OCI-M2 (cell line): ENCODE results near the gene VEZT.
"Not testable (repeated sequence)": the region's sequence is repeated elsewhere in the genome, so short reads cannot be mapped to it uniquely, and the experiment has no call there.

Source experiments
- DNase-seq: peaks from one replicate; lab custom pipeline; 2025; ENCODE audit not compliant: unreplicated experiment; lab: John Stamatoyannopoulos, UW

The VEZT gene

DNA sequence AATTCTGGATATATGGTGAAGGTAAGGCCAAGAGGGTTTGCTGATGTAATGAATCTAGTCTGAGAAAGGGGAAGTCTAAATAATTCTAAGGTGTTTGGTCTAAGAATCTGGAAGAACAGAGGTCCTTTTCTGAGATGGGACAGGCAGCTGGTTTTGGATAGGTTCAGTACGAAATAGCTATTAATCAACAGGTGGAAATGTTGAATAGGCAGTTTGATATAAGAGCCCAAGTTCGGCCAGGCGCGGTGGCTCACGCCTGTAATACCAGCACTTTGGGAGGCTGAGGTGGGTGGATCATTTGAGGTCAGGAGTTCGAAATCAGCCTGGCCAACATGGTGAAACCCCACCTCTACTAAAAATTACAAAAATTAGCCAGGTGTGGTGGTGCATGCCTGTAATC, 97.1 kb downstream of the VEZT start:
- DNase-seq = not testable (repeated sequence)

DNA sequence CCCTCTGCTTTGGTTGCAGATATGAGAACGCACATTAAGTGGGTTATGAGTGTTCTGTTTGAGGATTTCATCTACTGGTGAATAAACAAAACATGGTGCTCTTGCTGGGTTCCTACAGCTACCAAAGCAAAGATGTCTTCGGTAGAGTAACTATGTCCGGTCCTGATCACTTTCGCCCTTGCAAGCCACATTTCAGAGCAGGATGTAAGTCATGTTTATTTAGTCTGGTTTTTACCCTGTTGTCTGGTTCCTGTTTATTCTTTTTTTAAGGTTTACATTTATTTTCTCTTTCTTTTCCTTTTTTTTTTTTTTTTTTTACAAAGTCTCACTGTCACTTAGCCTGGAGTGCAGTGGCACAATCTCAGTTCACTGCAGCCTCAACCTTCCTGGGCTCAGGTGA, 99.2 kb downstream of the VEZT start:
- DNase-seq = no peak

DNA sequence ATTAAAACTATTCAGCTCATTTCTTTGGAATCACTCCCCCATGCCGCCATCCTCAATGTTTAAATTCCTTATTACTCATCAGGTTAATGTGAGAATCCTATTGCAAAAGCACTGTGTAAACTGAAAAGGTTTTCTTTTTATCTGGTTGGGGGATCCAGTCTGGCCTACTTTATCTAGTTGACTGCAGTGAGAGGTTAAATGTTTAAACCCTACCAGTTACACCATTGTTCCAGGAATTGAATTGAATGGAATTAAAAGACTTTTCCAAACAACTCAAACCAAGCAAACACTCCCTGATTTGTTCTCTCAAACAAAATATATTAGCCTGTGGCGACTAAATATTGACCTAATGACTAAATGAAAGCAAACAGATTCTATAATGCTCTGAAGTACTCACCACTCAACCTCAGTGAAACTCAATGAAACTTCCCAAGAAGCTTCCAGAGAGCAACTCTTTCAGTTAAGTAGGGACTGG, 100.5 kb downstream of the VEZT start:
- no peak for DNase-seq

DNA sequence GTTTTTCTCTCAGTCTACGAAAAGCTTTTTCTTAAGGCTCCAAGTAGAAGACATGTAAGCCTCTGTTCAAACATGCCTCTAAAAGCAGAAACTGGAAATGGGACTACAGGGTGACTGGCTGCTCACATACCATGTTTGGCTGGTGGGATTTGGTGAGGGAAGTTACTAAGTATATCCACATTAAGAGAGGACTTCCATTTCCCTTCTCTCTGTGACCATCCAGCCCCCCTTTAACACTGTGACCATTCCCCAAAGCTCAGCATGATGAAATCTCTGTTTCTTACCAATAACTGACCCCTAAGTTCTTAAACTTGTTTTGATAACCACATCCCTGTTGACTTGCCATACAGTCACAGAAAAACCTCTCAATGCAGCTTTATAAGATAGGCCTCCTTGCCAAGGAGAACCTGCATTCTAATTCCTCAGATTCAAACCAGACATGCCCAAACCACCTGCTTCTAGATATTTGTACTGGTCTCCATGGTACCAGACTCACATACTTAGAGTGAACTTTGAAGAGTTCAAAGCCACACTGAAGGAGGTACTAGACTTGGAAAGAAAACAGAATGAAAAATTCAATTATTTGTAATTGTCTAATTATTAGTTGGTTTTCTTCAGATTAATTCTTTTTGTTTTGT, 102.2 kb downstream of the VEZT start:
- no peak for DNase-seq

DNA sequence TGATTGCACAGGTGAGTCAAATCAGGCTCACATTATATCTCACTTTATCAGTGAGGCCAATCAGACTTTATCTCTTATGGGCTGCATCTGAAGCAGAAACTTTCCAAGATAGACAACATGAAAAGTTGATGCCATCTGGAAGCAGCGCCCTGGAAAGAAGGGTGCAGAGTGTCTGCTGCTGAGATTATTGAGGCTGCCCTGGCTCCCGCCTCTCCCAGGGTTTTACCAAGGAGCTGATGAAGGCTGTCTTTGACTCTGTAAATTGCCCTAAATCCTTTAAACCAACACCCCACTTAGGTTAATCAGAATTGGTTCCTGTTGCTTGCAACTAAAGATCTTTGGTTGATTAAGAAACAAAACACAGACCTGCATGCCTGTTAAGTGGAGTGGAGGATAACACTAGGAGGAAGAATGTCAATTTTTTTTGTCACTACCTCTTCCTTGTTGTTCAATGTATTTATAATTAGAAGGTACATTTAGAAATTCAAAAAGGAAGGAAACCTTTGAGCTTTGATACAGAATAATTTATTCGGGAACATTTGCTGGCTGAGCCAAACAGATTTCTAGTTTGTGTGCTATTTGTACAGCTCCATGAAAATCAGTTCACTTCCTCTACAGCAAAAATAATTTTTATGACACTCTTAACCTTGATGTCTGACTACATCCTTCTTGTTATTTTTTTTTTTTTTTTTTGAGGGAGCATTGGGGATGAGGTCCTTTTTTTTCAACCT, 104.1 kb downstream of the VEZT start:
- no peak for DNase-seq

DNA sequence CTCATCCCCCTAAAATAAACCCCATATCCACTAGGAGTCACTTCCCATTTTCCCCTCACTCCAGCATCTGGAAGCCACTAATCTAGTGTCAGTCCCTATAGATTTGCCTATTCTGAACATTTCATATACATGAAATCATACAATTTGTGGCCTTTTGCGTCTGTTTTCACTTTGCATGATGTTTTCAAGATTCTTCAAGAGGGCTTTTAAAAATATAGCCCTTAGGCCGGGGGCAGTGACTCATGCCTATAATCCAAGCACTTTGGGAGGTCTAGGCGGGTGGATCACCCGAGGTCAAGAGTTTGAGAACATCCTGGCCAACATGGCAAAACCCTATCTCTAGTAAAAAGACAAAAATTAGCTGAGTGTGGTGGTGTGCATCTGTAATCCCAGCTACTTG, 104.7 kb downstream of the VEZT start:
- no peak for DNase-seq

DNA sequence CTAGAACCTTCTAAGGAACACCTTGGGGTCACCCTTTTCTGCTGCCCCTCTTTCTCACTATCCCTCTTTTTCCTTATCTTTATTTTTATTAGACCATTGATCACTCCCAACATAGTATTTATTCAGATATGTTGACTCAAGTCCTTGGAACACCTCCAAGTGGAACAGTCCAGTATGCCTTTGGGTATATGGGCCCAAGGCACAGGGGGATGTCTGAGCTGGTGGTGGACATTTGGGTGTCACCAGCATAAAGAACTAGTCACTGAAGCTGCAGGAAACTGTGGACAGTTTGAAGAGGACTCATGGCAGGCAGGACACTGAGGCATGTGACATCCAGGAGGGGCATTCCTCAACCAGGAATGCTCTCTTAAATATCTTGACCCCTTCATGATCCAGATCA, 105.6 kb downstream of the VEZT start:
- DNase-seq = no peak

DNA sequence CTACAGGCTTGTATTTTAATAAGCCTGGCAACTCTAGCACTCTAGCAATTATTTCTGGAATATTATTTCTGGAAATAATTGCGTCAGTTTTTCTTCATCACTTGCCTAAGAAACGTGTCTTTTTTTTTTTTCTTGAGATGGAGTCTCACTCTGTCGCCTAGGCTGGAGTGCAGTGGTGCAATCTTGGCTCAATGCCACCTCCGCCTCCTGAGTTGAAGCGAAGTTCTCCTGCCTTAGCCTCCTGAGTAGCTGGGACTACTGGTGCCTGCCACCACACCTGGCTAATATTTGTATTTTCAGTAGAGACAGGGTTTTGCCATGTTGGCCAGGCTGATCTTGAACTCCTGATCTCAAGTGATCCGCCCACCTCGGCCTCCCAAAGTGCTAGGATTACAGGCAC, 106.6 kb downstream of the VEZT start:
- DNase-seq = not testable (repeated sequence)

DNA sequence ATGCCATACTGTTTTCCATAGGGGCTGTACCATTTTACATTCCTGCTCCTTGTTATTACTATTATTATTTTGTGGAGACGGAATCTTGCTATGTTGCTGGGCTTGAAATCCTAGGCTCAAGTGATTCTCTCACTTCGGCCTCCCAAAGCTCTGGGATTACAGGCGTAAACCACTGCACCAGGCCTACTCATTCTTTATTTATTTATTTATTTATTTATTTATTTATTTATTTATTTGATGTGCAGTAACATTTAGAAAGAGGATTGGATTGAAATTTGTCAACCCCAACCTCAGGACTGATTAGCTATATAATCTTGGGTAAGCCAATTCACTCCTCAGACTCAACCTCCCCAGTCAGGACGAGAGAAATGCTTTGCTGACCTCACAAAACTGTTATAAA, 107.9 kb downstream of the VEZT start:
- DNase-seq = no peak

DNA sequence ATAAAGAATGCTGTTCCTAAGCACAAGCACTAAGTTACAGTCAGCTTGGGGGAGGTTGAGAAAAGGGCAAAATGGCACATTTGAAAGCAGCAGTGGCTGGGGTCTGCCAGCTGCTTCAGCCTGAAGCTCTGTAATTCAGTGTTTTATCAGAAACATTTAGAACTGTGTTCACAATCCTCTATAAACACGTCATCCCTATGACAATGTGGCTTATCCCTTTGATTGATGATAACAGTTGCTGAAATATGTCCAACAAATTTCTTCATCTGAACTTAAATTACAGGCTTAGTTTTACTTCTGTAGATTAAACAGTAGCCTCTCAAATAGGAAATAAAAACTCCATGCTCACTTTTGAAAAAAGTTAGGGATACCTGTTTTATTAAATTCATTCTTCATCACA, 108.8 kb downstream of the VEZT start:
- DNase-seq = no peak

DNA sequence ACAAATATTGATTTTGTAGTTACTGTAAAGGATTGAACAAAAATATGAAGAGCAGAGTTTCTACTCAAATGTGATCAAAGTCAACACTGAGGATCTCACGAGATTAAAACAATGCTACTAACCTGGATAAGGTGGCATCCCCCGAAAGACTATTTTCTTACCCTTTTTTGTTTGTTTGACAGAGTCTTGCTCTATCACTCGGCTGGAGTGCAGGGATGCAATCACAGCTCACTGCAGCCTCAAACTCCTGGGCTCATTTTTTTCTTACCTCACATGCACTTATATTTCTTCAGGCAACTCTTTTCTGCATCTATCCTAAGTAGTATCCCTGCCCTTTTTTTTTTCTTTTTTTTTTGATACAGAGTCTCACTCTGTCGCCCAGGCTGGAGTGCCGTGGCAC, 109.2 kb downstream of the VEZT start:
- no peak for DNase-seq

DNA sequence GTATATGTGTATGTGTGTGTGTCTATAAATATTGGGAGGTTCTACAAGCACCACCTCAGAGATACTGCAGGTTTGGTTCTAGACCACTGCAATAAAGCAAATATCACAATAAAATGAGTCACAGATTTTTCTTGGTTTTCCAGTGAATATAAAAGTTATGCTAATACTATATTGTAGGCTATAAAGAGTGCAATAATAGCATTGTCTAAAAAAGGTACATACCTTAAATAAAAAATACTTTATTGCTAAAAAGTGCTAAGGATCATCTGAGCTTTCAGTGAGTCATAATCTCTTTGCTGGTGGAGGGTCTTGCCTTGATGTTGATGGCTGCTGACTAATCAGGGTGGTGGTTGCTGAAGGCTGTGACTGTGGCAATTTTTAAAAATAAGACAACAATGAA, 111.1 kb downstream of the VEZT start:
- DNase-seq = no peak

DNA sequence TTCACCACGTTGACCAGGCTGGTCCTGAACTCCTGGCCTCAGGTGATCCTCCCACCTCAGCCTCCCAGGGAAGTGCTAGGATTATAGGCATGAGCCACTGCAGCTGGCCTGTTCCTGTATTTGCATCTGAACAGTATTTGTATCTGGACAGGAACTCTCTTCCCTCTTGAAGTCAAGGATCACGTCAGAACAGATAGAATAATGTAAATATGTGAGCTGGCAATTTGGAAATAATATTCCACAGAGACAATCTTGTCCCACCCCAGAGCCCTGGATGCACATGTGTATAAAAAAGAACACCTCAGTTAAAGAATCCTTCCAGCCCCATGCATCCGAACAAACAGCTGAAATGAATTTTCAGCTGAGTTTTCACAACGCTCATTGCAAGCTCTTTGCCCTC, 118.3 kb downstream of the VEZT start:
- no peak for DNase-seq

DNA sequence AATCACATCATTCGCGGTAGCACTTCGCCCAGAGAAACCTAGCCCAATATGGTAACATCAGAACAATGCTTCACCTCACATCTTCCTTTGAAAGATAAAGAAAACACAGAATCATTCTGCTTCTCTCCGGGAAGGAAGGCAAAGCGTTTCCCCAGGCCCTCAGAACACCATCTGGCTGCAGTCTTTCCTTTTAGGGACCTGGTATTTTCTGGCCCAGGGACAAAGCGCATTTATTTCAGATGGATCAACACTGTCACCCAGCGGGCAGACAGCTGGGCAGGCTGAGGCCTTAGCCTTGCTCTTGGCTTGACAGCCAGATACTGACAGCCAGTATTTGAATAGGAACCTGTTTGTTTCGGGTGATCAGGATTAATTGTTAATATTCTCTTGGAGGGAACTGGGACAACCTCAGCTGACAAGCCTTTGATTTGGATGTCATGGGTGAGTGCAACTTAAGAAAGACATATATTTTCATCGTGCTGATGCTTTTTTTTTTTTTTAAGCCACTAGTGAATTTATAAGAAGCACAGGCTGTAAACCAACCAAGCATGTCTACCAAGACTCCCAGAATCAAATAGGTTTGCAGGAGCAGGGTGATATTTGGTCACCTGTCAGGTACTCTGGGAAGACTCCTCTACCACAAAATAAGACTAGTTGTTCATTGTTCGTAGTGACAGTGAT, 118.9 kb downstream of the VEZT start:
- no peak for DNase-seq

DNA sequence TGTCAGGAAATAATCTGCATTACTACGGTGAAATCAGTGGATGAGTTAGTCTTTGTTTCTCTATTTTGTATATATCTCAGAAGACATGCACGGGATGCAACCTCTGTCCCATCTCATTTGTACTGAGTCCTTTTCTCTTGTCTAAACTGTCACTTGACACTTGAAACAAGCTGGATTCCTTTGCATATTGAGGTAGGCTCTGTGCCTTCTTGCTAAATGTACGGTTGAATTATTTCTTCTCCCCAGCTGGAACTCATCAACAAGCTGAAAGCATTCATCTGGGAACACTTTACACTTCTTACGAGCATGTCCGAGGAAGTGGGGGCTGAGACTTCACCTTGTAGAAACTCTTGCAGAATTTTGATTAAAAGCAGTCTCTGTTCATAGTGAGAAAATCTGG, 119.5 kb downstream of the VEZT start:
- DNase-seq = no peak

DNA sequence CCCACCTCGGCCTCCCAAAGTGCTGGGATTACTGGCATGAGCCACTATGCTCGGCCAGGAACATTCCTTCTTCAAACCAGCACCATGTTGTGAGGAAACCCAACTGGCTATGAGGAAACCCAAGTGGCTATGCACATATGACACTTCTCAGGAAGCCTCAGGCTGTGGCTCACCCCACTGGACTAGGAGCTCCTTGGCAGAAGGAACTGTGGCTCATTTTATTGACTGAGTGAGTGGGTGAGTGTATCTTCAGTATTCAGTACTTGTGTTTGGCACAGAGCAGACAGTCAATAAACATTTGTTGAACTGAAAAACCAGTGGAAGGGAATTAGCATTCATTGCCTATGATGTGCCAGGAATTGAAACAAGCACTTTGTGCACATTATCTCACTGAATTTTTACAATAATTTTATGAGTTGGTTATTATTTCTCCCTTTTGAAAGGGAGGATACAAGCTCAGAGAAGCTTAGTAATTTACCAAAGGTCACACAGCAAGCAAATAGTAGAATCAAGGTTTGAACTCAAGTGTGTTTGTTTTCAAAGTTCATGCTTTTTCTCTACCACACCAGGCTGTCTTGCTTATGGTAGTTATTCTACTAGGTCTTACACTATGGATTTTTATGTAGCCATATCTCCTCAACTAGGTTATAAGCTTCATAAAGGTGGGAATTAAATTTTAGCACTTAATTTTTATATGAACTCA, 121.6 kb downstream of the VEZT start:
- DNase-seq = no peak

DNA sequence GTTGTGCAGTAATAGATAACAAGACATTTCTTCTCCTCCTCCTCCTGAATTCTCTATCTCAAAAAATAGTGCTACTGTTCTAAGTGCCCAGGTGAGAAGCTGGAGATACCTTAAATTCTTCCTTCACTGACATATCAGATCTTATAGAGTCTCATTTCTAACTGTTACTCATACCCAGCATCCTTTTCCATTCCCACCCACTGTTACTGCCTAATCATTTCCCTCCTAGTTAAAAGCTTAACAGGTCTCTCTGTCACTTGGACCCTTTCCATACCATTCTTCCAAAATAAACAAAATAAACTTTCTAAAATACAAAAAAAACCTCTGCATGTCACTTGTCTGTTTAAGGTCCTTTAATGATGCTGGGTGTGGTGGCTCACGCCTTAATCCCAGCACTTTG, 124.4 kb downstream of the VEZT start:
- DNase-seq = no peak

DNA sequence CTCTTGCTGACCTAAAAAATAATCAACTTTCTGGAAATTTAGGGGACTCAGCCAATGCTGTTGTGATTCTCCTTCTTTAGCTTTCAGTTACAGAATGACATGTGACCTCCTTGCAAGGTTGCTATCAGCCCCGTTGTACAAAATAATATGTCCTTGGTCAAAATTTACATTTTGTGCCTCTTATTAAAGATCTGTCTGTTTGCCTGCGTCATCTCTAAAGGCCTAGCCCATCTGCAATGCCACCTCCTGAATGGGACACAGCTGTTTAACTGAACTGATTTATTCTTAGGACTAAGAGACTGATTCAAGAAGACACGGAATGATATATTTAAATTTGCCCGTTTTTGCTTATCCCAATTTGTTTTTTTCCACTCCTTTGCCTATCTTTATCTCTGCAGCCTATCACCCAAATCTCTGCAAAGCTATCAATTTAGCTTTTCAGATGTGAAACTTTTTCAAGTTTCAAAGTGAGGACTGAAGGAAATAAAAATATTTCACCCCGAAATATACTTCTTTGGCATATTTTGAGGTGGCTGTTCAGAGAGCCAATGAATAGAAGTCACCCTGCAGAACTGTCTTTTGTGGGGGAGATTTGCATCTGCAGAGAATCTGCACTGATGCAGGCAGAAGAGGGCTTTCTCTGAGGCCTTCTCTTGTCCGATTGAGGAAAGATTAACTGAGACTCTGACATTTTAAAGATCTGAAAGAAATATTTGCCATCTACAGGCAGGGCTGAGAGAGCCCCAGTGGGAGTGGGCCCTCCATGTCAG, 126.0 kb downstream of the VEZT start:
- no peak for DNase-seq

DNA sequence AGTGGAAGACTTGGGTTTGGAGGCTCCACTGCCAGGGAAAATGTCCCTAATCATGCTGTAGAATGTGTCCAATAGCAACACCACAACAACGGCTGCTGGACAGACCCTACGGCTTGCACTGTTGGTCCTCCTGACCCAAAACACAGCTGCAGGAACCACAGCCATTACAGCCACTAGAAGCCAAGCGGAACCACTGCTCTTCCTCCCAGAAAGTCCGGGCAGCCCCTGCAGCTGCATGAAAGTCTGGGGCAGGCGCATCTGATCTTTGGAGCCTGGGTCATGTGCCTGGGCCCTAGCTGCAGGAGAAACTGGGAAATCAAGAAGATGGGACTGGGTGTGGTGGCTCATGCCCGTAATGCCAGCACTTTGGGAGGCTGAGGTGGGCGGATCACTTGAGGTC, 131.7 kb downstream of the VEZT start:
- no peak for DNase-seq

DNA sequence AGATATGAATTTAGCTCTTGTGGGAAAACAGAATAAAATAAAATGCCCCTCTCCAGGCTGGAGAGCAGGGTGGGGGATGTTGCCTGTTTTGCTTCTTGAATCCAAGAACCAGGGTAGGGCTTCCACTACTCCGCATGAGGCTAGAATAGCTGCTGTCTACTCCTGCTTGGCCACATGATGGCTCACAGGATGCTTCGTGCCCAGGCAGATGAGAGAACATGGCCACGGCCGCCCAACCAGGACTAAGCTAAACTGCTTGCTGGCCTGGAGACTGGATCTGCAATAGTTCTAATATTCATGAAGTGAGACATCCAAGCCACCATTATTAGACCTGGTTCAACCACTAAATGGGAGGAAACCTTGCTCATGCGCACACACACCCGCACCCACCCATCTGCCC, 134.1 kb downstream of the VEZT start:
- no peak for DNase-seq
